ENCODE measurements around the gene MYO18B.

Gene MYO18B

GRCh38 chr22:25839755-25840154, 97.8 kb downstream of the MYO18B start:
- no peak overlapping the region for H3K27ac ChIP-seq
- TF ChIP-seq CTCF (IDR thresholded peaks at IDR 0.05): no peak
- H3K4me1 ChIP-seq (ENCODE audit: control insufficient read depth in 1 of 2, insufficient read depth in 1 of 2, low read depth in 1 of 2, low read length in 1 of 2): no peaks in the 10 kb centered on the region
- no peaks in the 10 kb centered on the region for H3K27me3 ChIP-seq
- no peaks in the 10 kb centered on the region for H3K36me3 ChIP-seq
- H3K9me3 ChIP-seq: no peaks in the 10 kb centered on the region
- no peak overlapping the region for H3K4me3 ChIP-seq (ENCODE audit: low read depth in 1 of 2, low read length in 1 of 2)

DNA sequence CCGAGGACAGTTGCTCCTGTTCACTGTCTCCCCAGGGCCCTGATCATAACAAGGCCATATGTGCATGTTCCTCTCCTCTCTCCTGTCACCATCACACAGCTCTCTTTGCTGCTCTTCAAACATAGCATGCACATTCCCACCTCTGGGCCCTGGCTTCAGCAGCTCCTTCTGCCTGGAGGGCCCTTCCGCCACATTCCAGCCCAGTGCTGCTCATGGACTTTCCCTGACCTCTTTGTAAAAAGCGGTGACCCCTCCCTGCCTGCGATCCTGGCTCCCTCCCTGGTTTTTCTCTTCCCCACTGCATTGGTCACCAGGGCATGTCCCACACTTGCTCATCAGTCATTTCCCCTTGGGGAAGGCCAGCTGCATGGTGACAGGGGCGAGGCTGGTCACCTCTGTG, 98.2 kb downstream of the MYO18B start:
- H3K4me1 ChIP-seq (ENCODE audit: control insufficient read depth in 1 of 2, insufficient read depth in 1 of 2, low read depth in 1 of 2, low read length in 1 of 2): no peaks in the 10 kb centered on the region
- no peaks in the 10 kb centered on the region for H3K36me3 ChIP-seq
- H3K9me3 ChIP-seq: no peaks in the 10 kb centered on the region
- no peak overlapping the region for H3K27ac ChIP-seq
- TF ChIP-seq CTCF (IDR thresholded peaks at IDR 0.05): no peak
- no peak overlapping the region for H3K4me3 ChIP-seq (ENCODE audit: low read depth in 1 of 2, low read length in 1 of 2)
- no peaks in the 10 kb centered on the region for H3K27me3 ChIP-seq

DNA sequence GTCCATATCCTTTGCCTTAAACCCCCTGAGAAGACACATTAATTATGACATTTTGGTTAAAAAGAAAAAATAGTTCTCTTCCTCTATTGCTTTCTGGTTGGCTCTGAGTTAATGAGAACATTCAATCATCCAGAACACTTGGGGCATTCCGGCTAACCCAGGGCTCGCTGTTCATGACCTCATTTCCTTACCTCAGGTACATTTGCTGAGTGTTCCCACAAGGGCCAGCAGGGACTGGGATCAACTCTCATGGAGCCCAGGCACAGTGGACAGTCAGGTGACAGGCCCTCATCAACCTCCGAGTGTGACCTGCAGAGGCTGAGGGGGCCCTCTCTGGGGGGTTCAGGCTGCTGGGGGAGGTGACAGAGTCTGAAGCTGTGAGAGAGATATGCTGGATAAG, 98.9 kb downstream of the MYO18B start:
- Histone ChIP-seq H3K4me3 (ENCODE audit: low read depth in 1 of 2, low read length in 1 of 2) (no peak overlapping the region), H3K27me3 (no peaks in the 10 kb centered on the region), H3K36me3 (no peaks in the 10 kb centered on the region)

DNA sequence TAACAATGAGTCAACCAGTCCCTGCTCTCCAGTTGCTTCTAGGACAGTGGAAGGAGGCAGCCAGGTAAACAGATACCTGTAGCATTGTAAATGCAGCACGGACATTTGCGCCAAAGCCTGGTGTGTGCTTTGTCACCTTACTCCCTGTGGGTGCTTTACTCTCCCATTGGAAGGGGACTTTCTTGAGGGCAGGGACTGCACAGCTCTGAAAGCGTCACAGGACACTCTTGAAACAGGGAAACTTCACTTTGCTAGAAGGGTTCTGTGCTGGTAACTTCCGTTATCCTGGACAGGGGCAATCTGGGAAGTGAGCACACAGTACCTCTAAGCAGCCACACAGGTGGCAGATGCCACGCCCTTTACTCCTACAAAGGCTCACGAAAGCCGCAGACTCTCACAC, 99.8 kb downstream of the MYO18B start:
- Histone ChIP-seq H3K4me1 (ENCODE audit: control insufficient read depth in 1 of 2, insufficient read depth in 1 of 2, low read depth in 1 of 2, low read length in 1 of 2) (no peaks in the 10 kb centered on the region), H3K27ac (no peak overlapping the region), H3K4me3 (ENCODE audit: low read depth in 1 of 2, low read length in 1 of 2) (no peak overlapping the region), H3K9me3 (no peaks in the 10 kb centered on the region), H3K27me3 (no peaks in the 10 kb centered on the region), H3K36me3 (no peaks in the 10 kb centered on the region)
- no peak for TF ChIP-seq CTCF (IDR thresholded peaks at IDR 0.05)

More for the DNA sequence above, 98.9 kb downstream of the MYO18B start:
- no peak for TF ChIP-seq CTCF (IDR thresholded peaks at IDR 0.05)
- no peak overlapping the region for H3K27ac ChIP-seq
- H3K4me1 ChIP-seq (ENCODE audit: control insufficient read depth in 1 of 2, insufficient read depth in 1 of 2, low read depth in 1 of 2, low read length in 1 of 2): no peaks in the 10 kb centered on the region
- no peaks in the 10 kb centered on the region for H3K9me3 ChIP-seq

DNA sequence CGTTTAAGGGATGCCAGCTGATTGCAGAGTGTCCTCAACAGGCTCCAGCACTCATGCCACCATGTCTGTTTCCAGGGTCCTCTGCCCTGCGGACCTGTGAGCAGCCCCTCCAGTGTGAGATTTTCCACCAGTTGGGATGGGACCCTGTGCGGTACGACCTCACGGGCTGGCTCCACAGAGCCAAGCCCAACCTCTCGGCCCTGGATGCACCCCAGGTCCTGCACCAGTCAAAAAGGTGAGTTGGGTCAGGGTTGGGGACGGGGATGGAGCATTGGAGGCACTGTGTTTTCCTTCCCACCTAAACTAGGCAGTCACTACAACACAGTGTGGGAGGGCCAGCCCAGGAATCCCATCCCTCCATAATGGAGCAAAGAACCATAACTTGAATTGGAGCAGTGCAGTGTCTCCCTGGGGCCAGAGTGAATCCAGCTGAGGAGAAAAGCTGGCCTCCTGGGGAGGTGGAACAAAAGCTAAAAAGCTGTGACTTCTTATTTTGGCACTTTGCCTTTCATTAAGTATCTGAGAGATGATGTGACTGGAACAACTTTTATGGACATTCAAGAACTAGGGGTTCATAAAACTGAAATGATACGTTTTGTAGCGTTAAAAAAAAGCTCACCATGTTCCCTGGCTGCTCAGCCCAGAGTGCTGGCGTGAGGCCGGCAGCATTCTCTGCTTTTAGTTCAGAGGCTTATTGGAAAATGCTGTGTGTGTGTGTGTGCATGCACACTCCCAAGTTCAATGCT, 101.8 kb downstream of the MYO18B start:
- Histone ChIP-seq H3K36me3 (no peaks in the 10 kb centered on the region), H3K4me1 (ENCODE audit: control insufficient read depth in 1 of 2, insufficient read depth in 1 of 2, low read depth in 1 of 2, low read length in 1 of 2) (no peaks in the 10 kb centered on the region), H3K27ac (no peak overlapping the region), H3K4me3 (ENCODE audit: low read depth in 1 of 2, low read length in 1 of 2) (no peak overlapping the region), H3K9me3 (no peaks in the 10 kb centered on the region), H3K27me3 (no peaks in the 10 kb centered on the region)
- TF ChIP-seq CTCF (IDR thresholded peaks at IDR 0.05): no peak

All from neutrophil (primary cell).